Activated CD4-positive, alpha-beta T cell treated with anti-CD3 and anti-CD28 coated beads for 48 hours (primary cell): ENCODE measurements around the gene DHX34.
"Not testable (repeated sequence)": the region's sequence is repeated elsewhere in the genome, so short reads cannot be mapped to it uniquely, and the experiment has no call there.

ENCODE experiments used
- DNase-seq: peaks from one replicate; pipeline ENCODE4 v3.0.0-alpha.2; 2020

The DHX34 gene, protein sequence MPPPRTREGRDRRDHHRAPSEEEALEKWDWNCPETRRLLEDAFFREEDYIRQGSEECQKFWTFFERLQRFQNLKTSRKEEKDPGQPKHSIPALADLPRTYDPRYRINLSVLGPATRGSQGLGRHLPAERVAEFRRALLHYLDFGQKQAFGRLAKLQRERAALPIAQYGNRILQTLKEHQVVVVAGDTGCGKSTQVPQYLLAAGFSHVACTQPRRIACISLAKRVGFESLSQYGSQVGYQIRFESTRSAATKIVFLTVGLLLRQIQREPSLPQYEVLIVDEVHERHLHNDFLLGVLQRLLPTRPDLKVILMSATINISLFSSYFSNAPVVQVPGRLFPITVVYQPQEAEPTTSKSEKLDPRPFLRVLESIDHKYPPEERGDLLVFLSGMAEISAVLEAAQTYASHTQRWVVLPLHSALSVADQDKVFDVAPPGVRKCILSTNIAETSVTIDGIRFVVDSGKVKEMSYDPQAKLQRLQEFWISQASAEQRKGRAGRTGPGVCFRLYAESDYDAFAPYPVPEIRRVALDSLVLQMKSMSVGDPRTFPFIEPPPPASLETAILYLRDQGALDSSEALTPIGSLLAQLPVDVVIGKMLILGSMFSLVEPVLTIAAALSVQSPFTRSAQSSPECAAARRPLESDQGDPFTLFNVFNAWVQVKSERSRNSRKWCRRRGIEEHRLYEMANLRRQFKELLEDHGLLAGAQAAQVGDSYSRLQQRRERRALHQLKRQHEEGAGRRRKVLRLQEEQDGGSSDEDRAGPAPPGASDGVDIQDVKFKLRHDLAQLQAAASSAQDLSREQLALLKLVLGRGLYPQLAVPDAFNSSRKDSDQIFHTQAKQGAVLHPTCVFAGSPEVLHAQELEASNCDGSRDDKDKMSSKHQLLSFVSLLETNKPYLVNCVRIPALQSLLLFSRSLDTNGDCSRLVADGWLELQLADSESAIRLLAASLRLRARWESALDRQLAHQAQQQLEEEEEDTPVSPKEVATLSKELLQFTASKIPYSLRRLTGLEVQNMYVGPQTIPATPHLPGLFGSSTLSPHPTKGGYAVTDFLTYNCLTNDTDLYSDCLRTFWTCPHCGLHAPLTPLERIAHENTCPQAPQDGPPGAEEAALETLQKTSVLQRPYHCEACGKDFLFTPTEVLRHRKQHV

DNA sequence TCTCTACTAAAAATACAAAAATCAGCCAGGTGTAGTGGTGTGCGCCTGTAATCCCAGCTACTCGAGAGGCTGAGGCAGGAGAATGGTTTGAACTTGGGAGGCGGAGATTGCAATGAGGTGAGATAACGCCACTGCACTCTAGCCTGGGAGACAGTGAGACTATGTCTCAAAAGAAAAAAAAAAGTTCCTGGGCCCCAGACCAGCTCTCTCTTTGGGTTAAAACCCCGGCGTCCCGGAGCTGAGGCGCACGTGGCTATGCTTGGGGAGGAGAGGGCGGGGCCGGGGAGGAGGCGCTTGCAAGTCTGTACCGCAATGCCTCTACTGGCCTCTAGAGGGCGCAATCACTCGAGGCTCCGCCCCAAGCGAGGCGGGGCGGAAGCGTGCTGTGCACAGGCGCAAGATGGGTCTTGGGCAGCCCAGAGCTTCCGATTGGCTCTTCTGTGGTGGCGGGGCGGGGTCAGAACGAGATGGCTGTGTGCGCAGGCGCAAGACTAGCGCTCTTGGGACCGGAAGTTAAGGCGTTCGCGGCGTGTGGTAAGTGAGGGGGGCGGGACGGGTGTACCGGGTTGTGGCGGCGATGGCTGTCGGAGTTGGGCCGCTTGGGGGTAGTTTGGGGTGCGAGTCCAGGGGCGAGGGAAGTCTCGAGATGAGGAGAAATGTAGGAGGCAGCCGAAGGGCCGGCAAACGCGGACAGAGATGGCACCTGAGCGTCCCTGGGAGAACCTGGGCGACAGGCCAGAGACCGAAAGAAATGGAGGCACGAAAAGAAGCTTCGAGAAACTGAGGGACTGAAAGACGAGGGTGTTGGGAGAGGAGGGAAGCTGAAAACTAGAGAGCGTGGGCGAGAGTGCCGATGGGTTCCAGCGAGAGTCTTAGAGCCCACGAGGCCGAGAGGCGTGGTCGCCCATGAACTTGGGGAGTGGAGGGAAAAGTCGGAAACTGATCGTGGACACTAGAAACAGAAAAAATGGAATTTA, at the start of gene DHX34:
DHX34 (plus strand) TSS at position 497 of the 977 bp plus-strand sequence. CDS start 3,716 bp downstream, outside the sequence.
- peak; percentile 99 for DNase-seq

DNA sequence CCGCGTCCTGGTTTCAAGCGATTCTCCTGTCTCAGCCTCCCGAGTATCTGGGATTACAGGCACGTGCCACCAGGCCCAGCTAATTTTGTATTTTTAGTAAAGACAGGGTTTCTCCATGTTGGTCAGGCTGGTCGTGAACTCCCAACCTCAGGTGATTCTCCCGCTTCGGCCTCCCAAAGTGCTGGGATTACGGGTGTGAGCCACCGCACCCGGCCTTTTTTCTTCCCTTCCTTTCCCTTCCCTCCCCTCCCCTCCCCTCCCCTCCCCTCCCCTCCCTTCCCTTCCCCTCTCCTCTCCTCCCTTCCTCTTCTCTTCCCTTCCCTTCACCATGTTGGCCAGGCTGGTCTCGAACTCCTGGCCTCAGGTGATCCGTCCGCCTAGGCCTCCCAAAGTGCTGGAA, 48.2 kb upstream of the DHX34 start:
- DNase-seq, result not testable (repeated sequence)

DNA sequence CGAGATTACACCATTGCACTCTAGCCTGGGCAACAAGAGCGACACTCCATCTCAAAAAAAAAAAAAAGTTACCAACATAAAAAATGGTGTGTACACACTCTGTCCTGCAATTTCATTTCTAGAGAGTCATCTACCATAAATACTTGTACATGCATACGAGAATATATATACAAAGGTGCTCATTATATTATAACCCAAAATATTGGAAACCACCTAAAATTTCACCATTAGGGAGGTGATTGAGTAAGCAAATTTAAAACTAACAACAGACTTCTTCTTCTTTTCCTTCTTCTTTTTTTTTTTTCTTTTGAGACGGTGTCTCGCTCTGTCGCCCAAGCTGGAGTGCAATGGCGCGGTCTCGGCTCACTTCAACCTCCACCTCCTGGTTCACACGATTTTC, 46.9 kb upstream of the DHX34 start:
- no peak for DNase-seq

DNA sequence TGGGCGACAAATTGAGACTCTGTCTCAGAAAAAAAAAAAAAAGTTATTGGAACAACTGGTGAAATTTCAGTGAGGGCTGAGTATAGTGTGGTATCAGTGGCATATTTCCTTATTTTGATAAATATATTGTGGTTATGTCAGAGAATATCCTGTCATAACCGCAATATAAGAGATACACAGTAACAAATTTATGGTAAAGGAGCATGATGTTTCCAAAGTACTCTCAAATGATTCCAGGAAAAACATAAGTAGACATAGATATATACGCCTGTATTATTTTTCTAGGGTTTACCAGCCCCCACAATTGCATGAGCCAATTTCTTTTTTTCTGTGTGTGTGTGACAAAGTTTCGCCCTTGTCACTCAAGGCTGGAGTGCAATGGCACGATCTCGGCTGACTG, 45.1 kb upstream of the DHX34 start:
- DNase-seq, result no peak

DNA sequence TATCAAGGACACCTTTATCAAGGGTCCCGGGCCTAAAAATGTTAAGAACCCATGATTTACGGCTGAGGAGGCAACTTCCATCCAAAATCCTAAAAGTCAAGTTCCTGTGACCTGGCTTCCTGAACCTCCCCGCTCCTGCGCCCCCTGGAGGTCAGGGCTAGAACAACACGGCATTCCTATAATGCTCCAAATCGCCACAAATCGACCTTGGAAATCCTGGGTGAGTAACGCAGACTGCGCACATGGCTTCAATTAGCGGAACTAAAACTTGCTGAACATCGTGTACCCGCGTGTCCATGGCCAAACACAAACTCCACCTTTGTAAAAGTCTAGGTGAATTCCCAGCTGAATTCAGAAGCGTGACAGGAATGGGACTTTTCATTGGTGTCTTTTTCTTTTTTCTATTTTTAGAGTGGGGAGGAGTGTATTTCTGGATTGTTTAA, 43.8 kb upstream of the DHX34 start:
- DNase-seq, result peak; percentile 68

DNA sequence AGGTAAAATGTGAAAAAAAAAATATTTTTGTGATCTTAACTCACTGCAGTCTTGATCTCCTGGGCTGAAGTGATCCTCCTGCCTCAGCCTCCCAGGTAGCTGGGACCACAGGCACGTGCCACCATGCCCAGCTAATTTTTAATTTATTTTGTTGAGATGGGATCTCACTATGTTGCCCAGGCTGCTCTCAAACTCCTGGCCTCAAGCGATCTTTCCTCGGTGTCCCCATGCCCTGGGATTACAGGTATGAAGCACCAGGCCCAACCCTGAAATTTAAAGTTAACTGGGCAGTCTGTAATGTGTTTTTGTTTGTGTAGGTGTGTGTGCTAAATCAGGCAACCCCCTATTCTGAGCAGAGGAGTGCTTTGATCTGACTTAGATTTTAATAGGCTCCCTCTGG, 42.8 kb upstream of the DHX34 start:
- DNase-seq, result no peak

DNA sequence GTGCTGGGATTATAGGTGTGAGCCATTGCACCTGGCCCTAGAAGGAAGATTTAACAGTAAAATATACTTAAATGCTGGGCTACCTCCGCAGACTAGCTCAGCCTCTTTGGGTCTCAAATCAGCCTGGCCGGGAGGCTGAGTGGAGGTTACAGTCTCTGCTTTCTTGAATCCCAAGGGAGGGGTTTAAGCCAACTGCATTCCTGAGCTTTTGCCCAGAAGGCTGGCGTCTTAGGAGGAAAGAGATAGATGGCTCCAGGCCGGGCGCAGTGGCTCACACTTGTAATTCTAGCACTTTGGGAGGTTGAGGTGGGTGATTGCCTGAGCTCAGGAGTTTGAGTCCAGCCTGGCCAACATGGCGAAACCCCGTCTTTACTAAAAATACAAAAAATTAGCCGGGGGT, 40.1 kb upstream of the DHX34 start:
- DNase-seq, result no peak

DNA sequence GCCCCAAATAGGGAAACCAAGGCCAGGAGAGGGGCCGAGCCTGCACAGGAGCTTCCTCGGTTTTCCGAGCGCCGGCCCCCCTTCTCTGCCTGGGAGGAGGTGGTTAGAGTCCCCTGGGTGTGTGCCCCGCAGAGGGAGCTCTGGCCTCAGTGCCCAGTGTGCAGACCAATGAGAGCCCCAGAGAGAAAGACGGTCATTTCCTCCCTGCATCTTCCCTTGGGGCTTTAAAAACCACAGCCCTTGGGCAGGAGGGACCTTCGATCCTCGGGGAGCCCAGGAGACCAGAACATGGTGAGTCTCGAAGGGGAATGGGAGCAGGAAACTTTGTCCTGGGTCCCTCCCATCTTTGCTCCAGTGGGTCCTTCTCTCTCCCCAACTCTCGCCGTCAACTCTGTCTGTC, 39.5 kb upstream of the DHX34 start, which contains the start of gene C5AR1:
C5AR1 (plus strand) TSS at position 254 of the 400 bp plus-strand sequence; CDS start at position 289, 35 bp downstream.
- DNase-seq, result no peak

DNA sequence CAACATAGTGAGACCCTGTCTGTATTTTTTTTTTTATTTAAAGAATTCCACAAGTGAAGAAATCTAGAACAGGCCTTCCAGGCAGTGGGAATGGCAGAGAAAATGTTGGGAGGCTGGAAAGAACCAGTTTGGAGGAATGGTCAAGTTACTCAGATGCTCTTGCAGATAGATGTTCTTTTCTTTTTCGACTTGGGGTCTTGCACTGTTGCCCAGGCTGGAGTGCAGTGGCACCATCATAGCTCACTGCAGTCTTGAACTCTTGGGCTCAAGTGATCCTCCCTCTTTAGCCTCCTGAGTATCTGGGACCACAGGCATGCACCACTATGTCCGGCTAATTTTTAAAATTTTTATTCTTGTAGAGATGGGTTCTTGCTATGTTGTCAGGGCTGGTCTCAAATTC, 38.8 kb upstream of the DHX34 start:
- DNase-seq, result no peak

DNA sequence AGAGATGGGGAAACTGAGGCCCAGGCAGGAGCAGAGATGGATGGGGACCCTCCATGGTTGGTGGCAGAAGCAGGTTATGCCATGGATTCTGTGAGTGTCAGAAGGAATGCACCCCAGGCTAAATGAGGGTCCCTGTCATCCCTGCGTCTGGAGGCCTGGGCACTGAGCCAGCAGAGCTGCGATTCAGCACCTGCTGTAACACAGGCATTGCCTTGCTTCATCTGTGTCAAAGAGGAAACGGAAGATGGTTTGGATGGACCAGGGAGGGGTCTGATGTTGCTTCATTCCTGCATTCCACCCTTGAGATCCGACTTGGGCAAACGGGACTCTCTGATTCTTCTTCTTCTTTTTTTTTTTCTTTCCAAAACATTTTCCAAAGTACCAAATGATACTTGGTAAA, 38.3 kb upstream of the DHX34 start:
- no peak for DNase-seq

DNA sequence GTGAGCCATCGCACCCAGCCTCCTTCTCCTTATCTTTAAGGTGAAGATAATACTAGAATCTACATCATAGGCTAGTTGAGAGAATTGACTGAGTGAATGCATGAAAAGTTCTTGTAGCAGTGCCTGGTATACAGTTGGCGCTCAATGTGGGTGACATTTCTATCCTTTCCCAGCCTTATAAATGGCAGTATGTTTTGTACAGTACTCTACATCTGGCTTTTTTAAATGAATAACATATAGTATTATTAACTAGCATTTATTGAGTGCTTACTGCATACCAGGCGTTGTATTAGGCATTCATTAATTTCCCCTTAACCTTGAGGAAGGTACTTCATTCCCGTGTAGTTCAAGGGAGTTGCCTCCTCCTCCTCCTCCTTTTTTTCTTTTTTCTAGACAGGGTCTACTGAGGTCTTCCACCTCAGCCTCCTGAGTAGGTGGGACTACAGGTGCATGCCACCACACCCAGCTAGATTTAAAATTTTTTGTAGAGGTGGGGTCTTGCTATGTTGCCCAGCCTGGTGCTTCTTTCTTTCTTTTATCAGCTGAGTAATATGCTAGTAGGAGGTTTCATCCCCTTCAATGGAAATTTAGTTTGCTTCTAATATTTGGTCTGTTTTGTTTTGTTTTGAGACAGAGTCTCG, 36.6 kb upstream of the DHX34 start:
- DNase-seq, result no peak

DNA sequence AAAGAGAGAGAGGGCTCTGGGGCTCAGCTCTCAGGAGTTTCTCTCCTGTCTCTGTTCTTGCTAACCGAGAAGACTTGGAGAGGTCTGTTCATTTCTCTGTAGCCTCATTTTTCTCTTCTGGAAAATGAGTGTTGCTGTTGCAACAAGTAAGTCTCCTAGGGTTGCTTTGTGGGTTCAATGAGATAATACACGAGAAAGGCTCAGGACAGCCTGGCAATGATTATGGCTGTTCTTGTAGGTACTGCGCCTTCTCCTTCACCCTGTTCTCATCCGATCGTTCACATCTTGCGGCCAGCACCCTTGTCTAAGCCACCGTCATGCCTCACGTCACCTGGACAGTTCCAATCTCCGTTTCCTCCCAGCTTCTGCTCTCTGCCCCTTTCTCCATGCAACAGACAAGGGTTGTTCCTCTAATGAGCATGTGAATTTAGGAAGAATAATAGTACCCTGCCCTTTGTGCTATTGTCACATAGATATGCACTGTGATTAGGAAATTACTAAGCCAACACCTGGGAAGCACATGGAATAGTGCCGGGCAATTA, 35.3 kb upstream of the DHX34 start:
- DNase-seq, result no peak

DNA sequence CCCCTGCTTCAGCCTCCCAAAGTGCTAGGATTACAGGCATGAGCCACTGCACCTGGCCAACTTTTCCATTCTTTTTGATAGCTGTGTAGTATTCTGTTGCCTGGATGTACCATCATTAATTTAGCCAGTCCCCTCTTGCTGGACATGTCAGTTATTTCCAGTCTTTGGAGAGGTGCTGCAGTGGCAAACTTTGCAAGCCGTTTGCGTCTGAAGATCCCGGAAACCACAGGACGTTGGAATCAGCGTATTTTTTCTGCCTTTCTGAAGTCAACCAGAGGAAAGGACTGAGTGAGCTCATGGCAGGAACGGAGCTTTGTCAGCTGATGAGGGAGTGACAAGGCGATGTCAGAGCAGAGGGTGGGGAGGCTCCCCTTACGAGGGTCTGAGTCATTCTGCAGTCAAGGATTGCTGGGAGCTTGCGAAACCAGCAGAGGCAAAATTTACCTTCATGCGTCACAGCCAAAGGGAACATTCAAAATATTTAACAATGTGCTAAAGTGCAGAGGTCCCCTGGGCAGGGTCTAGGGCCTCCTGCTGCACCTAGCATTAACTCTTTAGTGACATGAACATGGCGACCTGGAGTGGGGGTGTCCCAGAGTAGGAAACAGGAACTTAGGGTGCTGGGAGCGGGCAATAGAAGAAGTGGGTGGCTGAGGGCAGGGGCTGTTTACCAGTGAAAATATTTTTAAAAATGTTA, 33.8 kb upstream of the DHX34 start:
- DNase-seq, result peak; percentile 62

DNA sequence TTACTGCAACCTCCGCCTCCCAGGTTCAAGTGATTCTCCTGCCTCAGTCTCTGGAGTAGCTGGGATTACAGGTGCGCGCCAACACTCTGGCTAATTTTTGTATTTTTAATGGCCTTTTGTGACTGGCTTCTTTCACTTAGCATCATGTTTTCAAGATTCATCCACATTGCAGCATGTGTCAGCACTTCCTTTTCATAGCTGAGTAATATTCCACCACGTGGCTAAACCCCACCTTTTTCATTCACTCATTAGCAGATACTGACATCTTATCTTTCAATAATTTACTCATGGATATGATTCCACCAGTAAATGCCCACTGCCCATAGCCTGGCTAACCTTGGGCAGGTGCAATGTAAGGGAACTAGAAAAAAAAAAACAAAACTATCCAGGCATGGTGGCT, 32.6 kb upstream of the DHX34 start:
- DNase-seq, result no peak

DNA sequence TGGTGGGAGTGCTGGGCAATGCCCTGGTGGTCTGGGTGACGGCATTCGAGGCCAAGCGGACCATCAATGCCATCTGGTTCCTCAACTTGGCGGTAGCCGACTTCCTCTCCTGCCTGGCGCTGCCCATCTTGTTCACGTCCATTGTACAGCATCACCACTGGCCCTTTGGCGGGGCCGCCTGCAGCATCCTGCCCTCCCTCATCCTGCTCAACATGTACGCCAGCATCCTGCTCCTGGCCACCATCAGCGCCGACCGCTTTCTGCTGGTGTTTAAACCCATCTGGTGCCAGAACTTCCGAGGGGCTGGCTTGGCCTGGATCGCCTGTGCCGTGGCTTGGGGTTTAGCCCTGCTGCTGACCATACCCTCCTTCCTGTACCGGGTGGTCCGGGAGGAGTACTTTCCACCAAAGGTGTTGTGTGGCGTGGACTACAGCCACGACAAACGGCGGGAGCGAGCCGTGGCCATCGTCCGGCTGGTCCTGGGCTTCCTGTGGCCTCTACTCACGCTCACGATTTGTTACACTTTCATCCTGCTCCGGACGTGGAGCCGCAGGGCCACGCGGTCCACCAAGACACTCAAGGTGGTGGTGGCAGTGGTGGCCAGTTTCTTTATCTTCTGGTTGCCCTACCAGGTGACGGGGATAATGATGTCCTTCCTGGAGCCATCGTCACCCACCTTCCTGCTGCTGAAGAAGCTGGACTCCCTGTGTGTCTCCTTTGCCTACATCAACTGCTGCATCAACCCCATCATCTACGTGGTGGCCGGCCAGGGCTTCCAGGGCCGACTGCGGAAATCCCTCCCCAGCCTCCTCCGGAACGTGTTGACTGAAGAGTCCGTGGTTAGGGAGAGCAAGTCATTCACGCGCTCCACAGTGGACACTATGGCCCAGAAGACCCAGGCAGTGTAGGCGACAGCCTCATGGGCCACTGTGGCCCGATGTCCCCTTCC, 28.9 kb upstream of the DHX34 start:
- DNase-seq, result no peak

DNA sequence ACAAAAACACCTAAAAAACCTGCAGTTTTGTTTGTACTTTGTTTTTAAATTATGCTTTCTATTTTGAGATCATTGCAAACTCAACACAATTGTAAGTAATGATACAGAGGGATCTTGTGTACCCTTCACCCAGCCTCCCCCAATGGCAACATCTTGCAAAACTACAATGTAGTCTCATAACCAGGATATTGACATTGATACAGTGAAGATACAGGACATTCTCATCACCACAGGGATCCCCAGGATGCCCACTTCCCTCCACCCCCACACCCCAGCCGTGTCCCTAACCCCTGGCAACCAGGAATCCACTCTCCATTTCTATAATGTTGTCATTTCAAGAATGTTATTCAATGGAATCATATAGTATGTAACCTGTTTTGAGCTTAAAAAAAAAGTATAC, 27.5 kb upstream of the DHX34 start:
- DNase-seq, result no peak

DNA sequence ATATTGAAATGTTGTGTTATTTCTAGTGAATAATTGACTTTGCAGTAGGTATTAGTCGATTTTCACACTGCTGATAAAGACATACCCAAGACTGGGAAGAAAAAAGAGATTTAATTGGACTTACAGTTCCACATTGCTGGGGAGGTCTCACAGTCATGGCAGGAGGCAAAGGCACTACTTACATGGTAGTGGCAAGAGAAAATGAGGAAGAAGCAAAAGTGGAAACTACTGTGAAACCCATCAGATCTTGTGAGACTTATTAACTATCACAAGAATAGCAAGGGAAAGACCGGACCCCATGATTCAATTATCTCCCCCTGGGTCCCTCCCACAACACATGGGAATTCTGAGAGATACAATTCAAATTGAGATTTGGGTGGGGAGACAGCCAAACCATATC, 27.1 kb upstream of the DHX34 start:
- DNase-seq, result no peak

DNA sequence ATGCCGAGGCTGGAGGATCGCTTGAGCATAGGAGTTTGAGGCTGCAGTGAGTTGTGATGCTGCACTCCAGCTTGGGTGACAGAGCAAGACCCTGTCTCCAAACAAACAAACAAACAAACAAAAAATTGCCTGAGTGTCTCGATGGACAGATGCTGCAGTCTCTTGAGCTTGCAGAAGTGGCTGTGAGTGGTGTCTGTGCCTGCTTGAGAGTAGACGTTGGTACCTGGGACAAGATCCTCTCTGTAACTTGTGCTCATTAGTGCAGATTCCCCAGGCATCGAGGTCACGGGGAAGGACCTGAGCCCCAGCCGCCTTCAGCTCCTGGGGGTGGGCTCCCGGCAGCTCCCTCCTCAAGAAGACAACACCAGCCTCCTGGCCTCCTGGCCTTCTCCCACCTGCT, 25.7 kb upstream of the DHX34 start:
- DNase-seq, result no peak

DNA sequence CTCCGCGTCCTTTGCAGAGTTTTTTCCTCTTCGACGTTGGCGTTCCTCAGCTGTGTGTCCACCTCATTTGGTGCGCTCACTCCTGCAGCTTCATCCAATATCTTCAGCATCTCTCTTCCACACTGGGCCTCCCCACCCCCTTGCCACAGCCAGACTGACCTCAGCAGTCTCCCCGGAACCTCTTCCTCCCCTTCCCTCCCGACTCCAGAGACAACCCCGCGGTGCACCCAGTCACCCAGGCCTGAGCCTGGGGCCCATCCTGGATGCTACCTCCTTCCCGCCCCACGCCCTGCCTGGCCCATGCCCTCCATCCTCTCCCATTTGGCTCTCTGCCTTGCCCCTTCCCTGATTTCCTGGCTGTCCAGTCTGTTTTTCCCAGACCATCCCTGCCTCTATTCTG, 25.2 kb upstream of the DHX34 start:
- DNase-seq, result no peak
